Right atrium auricular region (tissue), 2 donors: ENCODE measurements around the gene DRG1. TPM values are rescaled to one million over a fixed set of nuclear protein-coding genes. Genes with fewer than 3 reads are reported as not detected.

Experiments
- DNase-seq: peaks from one replicate; pipeline ENCODE4 v3.0.0-alpha.2; 2019; ENCODE audit warnings: low spot score
- H3K27ac ChIP-seq, 2 donors: fragments of 200-600 bp; sonication (generic); 1 replicate in 1 of 2; 2 replicates in 1 of 2; pipeline ENCODE4 v1.5.1; 2016 to 2019
- H3K27me3 ChIP-seq, 2 donors: fragments of 200-600 bp; sonication (generic); one replicate each; pipeline versions ENCODE4 v1.5.1 to v1.6.0; 2017 to 2019
- H3K36me3 ChIP-seq: fragments of 200-600 bp; sonication (generic); one replicate; pipeline ENCODE4 v1.5.1; 2016
- H3K4me1 ChIP-seq, 2 donors: fragments of 200-600 bp; sonication (generic); one replicate each; pipeline versions ENCODE4 v1.5.1 to v1.6.0; 2017 to 2019
- H3K4me3 ChIP-seq, 2 donors: fragments of 200-600 bp; sonication (generic); 1 replicate in 1 of 2; 2 replicates in 1 of 2; pipeline ENCODE4 v1.5.1; 2017 to 2019; ENCODE audit warnings: mild to moderate bottlenecking in 1 of 2, moderate library complexity in 1 of 2
- H3K9me3 ChIP-seq, 2 donors: fragments of 200-600 bp; sonication (generic); one replicate each; pipeline ENCODE4 v1.5.1; 2019
- CTCF ChIP-seq, 2 donors: fragments of 200-600 bp; sonication (generic); IDR thresholded peaks; one replicate each; pipeline ENCODE4 v1.5.1; 2019; ENCODE audit warnings: antibody characterized with exemption in 2 of 2
- total RNA-seq, 2 donors: library from RNA; depleted of rRNA; stranded (reverse); fragments of >200 nt; gene quantifications; one replicate each; pipeline ENCODE4 v1.1.0, GENCODE V29; 2016

The DRG1 gene
- total RNA-seq, 2 donors from 2014 or later: 63.6 to 95.7 TPM

GRCh38 chr22:31431950-31432349 lies 32.5 kb downstream of the DRG1 start:
- Histone ChIP-seq H3K36me3 (peaks cover 91% of the 10 kb centered on the region), H3K27me3 (no peaks in the 10 kb centered on the region), H3K4me3 (no peak overlapping the region), H3K9me3 (no peaks in the 10 kb centered on the region), H3K27ac (no peak overlapping the region), H3K4me1 (no peaks in the 10 kb centered on the region)
- no peak for TF ChIP-seq CTCF (IDR thresholded peaks at IDR 0.05)
- DNase-seq: no peak

- no peak overlapping the region for H3K27ac ChIP-seq
- no peak for DNase-seq
- H3K36me3 ChIP-seq: peaks cover 96% of the 10 kb centered on the region
- H3K4me3 ChIP-seq: no peak overlapping the region
- H3K27me3 ChIP-seq: no peaks in the 10 kb centered on the region
- no peak for TF ChIP-seq CTCF (IDR thresholded peaks at IDR 0.05)
- peaks cover 0 to 14% of the 10 kb centered on the region in 2 donors for H3K4me1 ChIP-seq
- H3K9me3 ChIP-seq: no peaks in the 10 kb centered on the region
Measured at GRCh38 chr22:31436132-31436531, 36.7 kb downstream of the DRG1 start.

- Histone ChIP-seq H3K36me3 (peaks cover 91% of the 10 kb centered on the region), H3K4me1 (peaks cover 0 to 26% of the 10 kb centered on the region in 2 donors)
- TF ChIP-seq CTCF (IDR thresholded peaks at IDR 0.05): no peak
Measured at GRCh38 chr22:31439808-31440207, 40.4 kb downstream of the DRG1 start.

GRCh38 chr22:31440681-31441080 lies 41.3 kb downstream of the DRG1 start:
- peaks cover 0 to 26% of the 10 kb centered on the region in 2 donors for H3K4me1 ChIP-seq
- no peak for TF ChIP-seq CTCF (IDR thresholded peaks at IDR 0.05)
- H3K27me3 ChIP-seq: no peaks in the 10 kb centered on the region
- H3K36me3 ChIP-seq: peaks cover 91% of the 10 kb centered on the region
- H3K27ac ChIP-seq: no peak overlapping the region
- no peak for DNase-seq
- H3K4me3 ChIP-seq: no peak overlapping the region
- no peaks in the 10 kb centered on the region for H3K9me3 ChIP-seq

More at GRCh38 chr22:31439808-31440207, 40.4 kb downstream of the DRG1 start:
- Histone ChIP-seq H3K27ac (no peak overlapping the region), H3K4me3 (no peak overlapping the region), H3K9me3 (no peaks in the 10 kb centered on the region), H3K27me3 (no peaks in the 10 kb centered on the region)
- DNase-seq: no peak

GRCh38 chr22:31441652-31442051 lies 42.2 kb downstream of the DRG1 start:
- H3K4me3 ChIP-seq: no peak overlapping the region
- DNase-seq: no peak
- H3K27ac ChIP-seq: no peak overlapping the region
- H3K36me3 ChIP-seq: peaks cover 88% of the 10 kb centered on the region
- H3K27me3 ChIP-seq: no peaks in the 10 kb centered on the region
- H3K4me1 ChIP-seq: peaks cover 0 to 26% of the 10 kb centered on the region in 2 donors
- H3K9me3 ChIP-seq: no peaks in the 10 kb centered on the region
- TF ChIP-seq CTCF (IDR thresholded peaks at IDR 0.05): no peak

GRCh38 chr22:31442768-31443489 lies 43.5 kb downstream of the DRG1 start:
- H3K4me1 ChIP-seq: peaks cover 0 to 30% of the 10 kb centered on the region in 2 donors

More at GRCh38 chr22:31442768-31443489, 43.5 kb downstream of the DRG1 start:
- Histone ChIP-seq H3K27me3 (no peaks in the 10 kb centered on the region), H3K9me3 (no peaks in the 10 kb centered on the region), H3K27ac (peak overlapping the region; percentile 31 to 70), H3K4me3 (no peak overlapping the region), H3K36me3 (peaks cover 79% of the 10 kb centered on the region)
- DNase-seq: no peak
- no peak for TF ChIP-seq CTCF (IDR thresholded peaks at IDR 0.05)
